Heart left ventricle (tissue), 16 donors: ENCODE data around the gene CHERP. TPM values are rescaled to one million over a fixed set of nuclear protein-coding genes. Genes with fewer than 3 reads are reported as not detected.

Experiments used
- ATAC-seq, 4 donors: fragments of 200-7000 bp; cut with Tn5 transposase; one replicate each; pipeline ENCODE4 v1.9.1; 2020 to 2022; ENCODE audit warnings: moderate library complexity in 4 of 4, mild to moderate bottlenecking in 3 of 4, moderate number of reproducible peaks in 1 of 4
- DNase-seq, 5 donors: peaks; one replicate each; pipeline ENCODE4 v3.0.0-alpha.2; 2020
- H3K27ac ChIP-seq, 12 donors: fragments of 200-600 bp; sonication (generic) in 4 of 12; one replicate each; pipeline versions ENCODE4 v1.5.0 to v1.8.0; 2016 to 2022; ENCODE audit warnings: mild to moderate bottlenecking in 2 of 12
- H3K27me3 ChIP-seq, 9 donors: fragments of 200-600 bp; sonication (generic) in 2 of 9; one replicate each; pipeline versions ENCODE4 v1.5.1 to v1.8.0; 2016 to 2022; ENCODE audit warnings: mild to moderate bottlenecking in 3 of 9
- H3K36me3 ChIP-seq, 9 donors: fragments of 200-600 bp; sonication (generic) in 2 of 9; one replicate each; pipeline versions ENCODE4 v1.5.0 to v1.8.0; 2018 to 2022; ENCODE audit warnings: mild to moderate bottlenecking in 2 of 9
- H3K4me1 ChIP-seq, 12 donors: fragments of 200-600 bp; sonication (generic) in 4 of 12; one replicate each; pipeline versions ENCODE4 v1.5.0 to v1.8.0; 2016 to 2022; ENCODE audit warnings: mild to moderate bottlenecking in 3 of 12
- H3K4me3 ChIP-seq, 12 donors: fragments of 200-600 bp; sonication (generic) in 4 of 12; one replicate each; pipeline versions ENCODE4 v1.5.0 to v1.8.0; 2017 to 2022; ENCODE audit warnings: mild to moderate bottlenecking in 9 of 12, moderate library complexity in 4 of 12
- H3K9me3 ChIP-seq, 12 donors: fragments of 200-600 bp; sonication (generic) in 4 of 12; one replicate each; pipeline versions ENCODE4 v1.5.0 to v1.8.0; 2016 to 2022; ENCODE audit warnings: mild to moderate bottlenecking in 1 of 12
- CTCF ChIP-seq, 12 donors: fragments of 200-600 bp; sonication (generic) in 4 of 12; IDR thresholded peaks; one replicate each; pipeline versions ENCODE4 v1.5.0 to v1.8.0; 2018 to 2022; ENCODE audit warnings: antibody characterized with exemption in 12 of 12, mild to moderate bottlenecking in 5 of 12
- POLR2A ChIP-seq, 2 donors: fragments of 450-650 bp; IDR thresholded peaks; one replicate each; pipeline ENCODE4 v1.6.1; 2017; ENCODE audit warnings: antibody characterized with exemption in 2 of 2, mild to moderate bottlenecking in 2 of 2, moderate library complexity in 2 of 2
- WGBS, 4 donors: extraction: QIAGEN DNeasy Blood & Tissue Kit in 2 of 4; methylation state at CpG; one replicate each; pipeline versions ENCODE4 v1.1.5 to v1.1.7; 2013 to 2018; 5-methylcytosine and 5-hydroxymethylcytosine counted together
- intact Hi-C, 10 donors: fragments of 100-400 bp; cut with DNase I; formaldehyde crosslinking; loops; one replicate each; pipeline versions ENCODE4 v1.11.1 to v1.14.2; 2022
- polyA plus RNA-seq, 2 donors: library from polyadenylated mRNA; stranded (reverse); fragments of 200-250 nt; gene quantifications; one replicate each; pipeline ENCODE4 v1.2.3, GENCODE V29; 2013
- total RNA-seq, 9 donors: library from RNA; depleted of rRNA in 2 of 9; stranded (reverse); fragments of >200 nt in 2 of 9; fragmentation: NEBNext Ultra II Directional in 3 of 9; extraction: Animal tissue kit (Norgen Biotek cat#: 25700) in 3 of 9; gene quantifications; one replicate each; pipeline versions ENCODE4 v1.1.0 to v1.2.4, GENCODE V29; 2016 to 2023
- donor health status: ischemic (EF 13 %, LVEDD 7.1; RV severe dilation, severe dysfunction).
- donor health status: healthy with polysubstance abuse.
- donor health status: DM: no; HTN: yes; CAD: no.
- donor health status: DM: no; HTN: no; CAD: no.
- donor health status: ischemic (EF 25% LVEDD 6.9; RV normal size, moderate dysfunction).
- donor health status: ischemic (EF 25% LVEDD 5.7; RV mildly dilated, moderate dysfunction).
- donor health status: healthy.
- donor health status: DM: yes; HTN: yes; CAD: no.
- donor health status: ischemic (EF 35%, LVEDD 5.7; RV mildly dilated, moderate dysfunction).
- donor health status: nonischemic (EF 11% LVEDD 7.7; RV severe dilation, severe dysfunction).
- donor health status: DM: yes; HTN: yes; CAD: no.
- donor health status: PGD.
- donor health status: ischemic (EF 29% LVEDD 5.4; RV normal size, mild dysfunction).
- donor health status: nonischemic (EF 23%, LVEDD 6.1; RV moderate dilation, normal function).

CHERP gene
- total and polyA plus RNA-seq, 11 donors: 5.7 to 24.6 (median 16.1) TPM

- TF ChIP-seq POLR2A (IDR thresholded peaks at IDR 0.05) (no peak), CTCF (IDR thresholded peaks at IDR 0.05) (no peak)
- Histone ChIP-seq H3K27ac (no peak overlapping the region), H3K4me1 (peaks cover 0 to 3% (median 0%) of the 10 kb centered on the region in 12 donors), H3K9me3 (no peaks in the 10 kb centered on the region), H3K27me3 (no peaks in the 10 kb centered on the region), H3K4me3 (no peak overlapping the region), H3K36me3 (peaks cover 3 to 100% (median 95%) of the 10 kb centered on the region in 9 donors)
- 86 to 90% (median 87%) methylated on average over 31 to 47 of the region's 47 CpGs for WGBS, 4 donors
- ATAC-seq (peak in 2 of 4 donors; percentile 10 to 12), DNase-seq (no peak)
- intact Hi-C loops: no loop called here
Observed at GRCh38 chr19:16532440-16533234, 9.6 kb downstream of the CHERP start.

GRCh38 chr19:16531380-16531669, 10.9 kb downstream of the CHERP start:
- H3K36me3 ChIP-seq: peaks cover 3 to 100% (median 98%) of the 10 kb centered on the region in 9 donors
- TF ChIP-seq CTCF (IDR thresholded peaks at IDR 0.05): no peak
- no peak for TF ChIP-seq POLR2A (IDR thresholded peaks at IDR 0.05)

GRCh38 chr19:16530540-16531379, 11.5 kb downstream of the CHERP start:
- Histone ChIP-seq H3K9me3 (no peaks in the 10 kb centered on the region), H3K27ac (no peak overlapping the region), H3K4me1 (no peaks in the 10 kb centered on the region), H3K27me3 (no peaks in the 10 kb centered on the region), H3K36me3 (peaks cover 6 to 100% (median 100%) of the 10 kb centered on the region in 9 donors), H3K4me3 (no peak overlapping the region)
- ATAC-seq (no peak), DNase-seq (no peak)
- intact Hi-C loops: no loop called here
- no peak for TF ChIP-seq POLR2A (IDR thresholded peaks at IDR 0.05)
- no peak for TF ChIP-seq CTCF (IDR thresholded peaks at IDR 0.05)
- 90 to 94% (median 93%) methylated on average over 36 to 43 of the region's 43 CpGs for WGBS, 4 donors

More at GRCh38 chr19:16531380-16531669, 10.9 kb downstream of the CHERP start:
- no peak for DNase-seq
- Histone ChIP-seq H3K9me3 (no peaks in the 10 kb centered on the region), H3K27me3 (no peaks in the 10 kb centered on the region), H3K27ac (no peak overlapping the region), H3K4me1 (no peaks in the 10 kb centered on the region), H3K4me3 (no peak overlapping the region)
- 85 to 98% (median 94%) methylated on average over 8 to 12 of the region's 12 CpGs for WGBS, 4 donors
- no peak for ATAC-seq
- intact Hi-C loops: no loop called here

DNA sequence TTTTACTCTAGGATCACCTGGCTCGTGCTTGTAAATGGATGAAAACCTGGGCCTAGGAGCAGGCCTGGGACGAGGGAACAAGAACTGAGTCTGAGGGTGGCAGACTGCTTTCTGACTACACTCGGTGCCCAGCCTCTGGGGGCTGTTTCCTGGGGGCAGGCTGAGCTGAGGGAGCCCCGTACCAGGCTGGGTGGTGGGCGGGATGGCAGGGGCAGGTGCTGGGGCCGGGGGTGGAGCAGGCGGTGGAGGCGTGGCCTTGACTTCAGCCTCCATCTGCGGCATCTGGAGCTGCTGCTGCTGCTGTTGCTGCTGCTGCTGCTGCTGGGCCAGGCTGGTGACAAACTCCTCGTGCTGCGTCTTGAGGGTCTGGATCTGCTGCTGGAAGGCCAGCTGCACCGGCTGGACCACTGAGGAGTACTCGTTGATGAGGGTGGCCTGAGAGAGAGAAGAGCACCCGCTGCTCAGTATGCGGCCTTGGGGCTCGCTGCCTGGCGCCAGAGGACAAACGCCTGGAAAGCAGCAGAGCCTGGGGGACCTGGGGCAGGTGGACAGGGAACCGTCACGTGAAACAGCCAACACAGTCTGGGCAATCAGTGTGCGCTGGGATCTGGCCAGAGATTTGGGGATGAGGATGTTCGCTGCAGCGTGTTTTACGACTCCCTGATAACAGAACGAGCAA, 12.6 kb downstream of the CHERP start:
- TF ChIP-seq CTCF (IDR thresholded peaks at IDR 0.05) (no peak), POLR2A (IDR thresholded peaks at IDR 0.05) (no peak)
- Histone ChIP-seq H3K4me3 (no peak overlapping the region), H3K4me1 (no peaks in the 10 kb centered on the region), H3K9me3 (no peaks in the 10 kb centered on the region), H3K36me3 (peaks cover 8 to 100% (median 100%) of the 10 kb centered on the region in 9 donors), H3K27ac (no peak overlapping the region), H3K27me3 (no peaks in the 10 kb centered on the region)
- intact Hi-C loops: no loop called here
- no peak for ATAC-seq
- 91 to 93% (median 91%) methylated on average over 22 to 25 of the region's 25 CpGs for WGBS, 4 donors
- no peak for DNase-seq
